Measurements from ENCODE around the gene ARHGAP26. TPM values are rescaled to one million over a fixed set of nuclear protein-coding genes. Genes with fewer than 3 reads are reported as not detected.

ARHGAP26 gene
- total RNA-seq, 1 experiment from 2014 or later = 34.5 TPM

DNA sequence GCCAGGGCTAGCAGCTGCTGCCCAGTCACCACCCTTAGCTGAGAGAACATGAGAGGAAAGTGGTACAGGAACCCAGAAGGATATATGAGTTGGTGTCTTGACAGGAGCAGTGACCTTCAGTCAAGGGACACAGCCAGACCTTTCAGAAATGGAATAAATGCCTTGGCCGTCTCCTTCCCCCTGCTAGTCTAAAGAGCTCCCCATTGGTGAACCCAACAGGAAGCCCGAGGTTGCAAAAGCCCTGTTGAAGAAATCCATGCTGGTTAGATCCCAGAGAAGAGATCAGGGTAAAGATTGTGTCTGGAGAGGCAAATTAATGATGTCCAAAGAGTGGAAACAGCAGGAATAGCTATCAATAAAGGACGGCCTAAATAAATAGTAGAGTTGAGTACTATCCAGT lies 388.9 kb downstream of the ARHGAP26 start:
- intact Hi-C loops (cut with micrococcal nuclease) = no loop called here
- H3K9ac ChIP-seq (ENCODE audit: low read length) = no peak overlapping the region
- H3K9me3 ChIP-seq (ENCODE audit: control insufficient read depth in 1 of 2, insufficient read depth in 1 of 2, low read depth in 1 of 2, low read length in 2 of 2) = no peaks in the 10 kb centered on the region
- H3K79me2 ChIP-seq (ENCODE audit: insufficient read depth, low read length) = no peaks in the 10 kb centered on the region
- DNase-seq (ENCODE audit: low read depth, low spot score) (no peak), ATAC-seq (no peak)
- POLR2A ChIA-PET = no interaction called here
- H3K27ac ChIP-seq (ENCODE audit: low read depth, low read length) = no peak overlapping the region
- H3K9me2 ChIP-seq (ENCODE audit: insufficient read depth) = no peaks in the 10 kb centered on the region
- H3K36me3 ChIP-seq (ENCODE audit: control insufficient read depth in 1 of 2, insufficient read depth in 2 of 2, low read length in 2 of 2) = no peaks in the 10 kb centered on the region
- no peaks in the 10 kb centered on the region for H3K27me3 ChIP-seq (ENCODE audit: insufficient read depth, low read length)
- H2AFZ ChIP-seq (ENCODE audit: low read depth, low read length, poor library complexity, severe bottlenecking) = no peak overlapping the region
- RAD21 ChIA-PET (ENCODE audit: low non-redundant PET in 1 of 2, low total read pairs in 2 of 2, uncharacterized antibody in 2 of 2, unreplicated experiment in 2 of 2) = no interaction called here
- no peaks in the 10 kb centered on the region for H4K20me1 ChIP-seq (ENCODE audit: insufficient read depth)
- no peak overlapping the region for H3K4me3 ChIP-seq (replicated peaks in 1 of 2; ENCODE audit: low read depth in 1 of 2, low read length in 2 of 2)
- CTCF ChIA-PET = no interaction called here
- BruUV-seq (replicated peaks) = no TSS peak
- no peak overlapping the region for H3K4me2 ChIP-seq (ENCODE audit: low read length)
- TF ChIP-seq SRF (IDR thresholded peaks at IDR 0.05; ENCODE audit: low read depth) (no peak), EZH2 (IDR thresholded peaks at IDR 0.05) (no peak), CBX3 (IDR thresholded peaks at IDR 0.05; ENCODE audit: low read depth) (no peak), EZH2phosphoT487 (IDR thresholded peaks at IDR 0.05; ENCODE audit: borderline replicate concordance) (no peak), SIN3A (IDR thresholded peaks at IDR 0.05; ENCODE audit: low read depth) (no peak), ZFX (IDR thresholded peaks at IDR 0.05) (no peak), FOSL1 (IDR thresholded peaks at IDR 0.05; ENCODE audit: low read depth) (no peak), RAD21 (IDR thresholded peaks at IDR 0.05; ENCODE audit: low read depth) (no peak), ZNF274 (IDR thresholded peaks at IDR 0.05; ENCODE audit: low read depth, low read length) (no peak)
- TF ChIP-seq, protein P1, sequence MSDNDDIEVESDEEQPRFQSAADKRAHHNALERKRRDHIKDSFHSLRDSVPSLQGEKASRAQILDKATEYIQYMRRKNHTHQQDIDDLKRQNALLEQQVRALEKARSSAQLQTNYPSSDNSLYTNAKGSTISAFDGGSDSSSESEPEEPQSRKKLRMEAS (IDR thresholded peaks at IDR 0.05) = no peak
- TF ChIP-seq, protein P2, sequence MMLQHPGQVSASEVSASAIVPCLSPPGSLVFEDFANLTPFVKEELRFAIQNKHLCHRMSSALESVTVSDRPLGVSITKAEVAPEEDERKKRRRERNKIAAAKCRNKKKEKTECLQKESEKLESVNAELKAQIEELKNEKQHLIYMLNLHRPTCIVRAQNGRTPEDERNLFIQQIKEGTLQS (IDR thresholded peaks at IDR 0.05) = no peak
- TF ChIP-seq, protein P3, sequence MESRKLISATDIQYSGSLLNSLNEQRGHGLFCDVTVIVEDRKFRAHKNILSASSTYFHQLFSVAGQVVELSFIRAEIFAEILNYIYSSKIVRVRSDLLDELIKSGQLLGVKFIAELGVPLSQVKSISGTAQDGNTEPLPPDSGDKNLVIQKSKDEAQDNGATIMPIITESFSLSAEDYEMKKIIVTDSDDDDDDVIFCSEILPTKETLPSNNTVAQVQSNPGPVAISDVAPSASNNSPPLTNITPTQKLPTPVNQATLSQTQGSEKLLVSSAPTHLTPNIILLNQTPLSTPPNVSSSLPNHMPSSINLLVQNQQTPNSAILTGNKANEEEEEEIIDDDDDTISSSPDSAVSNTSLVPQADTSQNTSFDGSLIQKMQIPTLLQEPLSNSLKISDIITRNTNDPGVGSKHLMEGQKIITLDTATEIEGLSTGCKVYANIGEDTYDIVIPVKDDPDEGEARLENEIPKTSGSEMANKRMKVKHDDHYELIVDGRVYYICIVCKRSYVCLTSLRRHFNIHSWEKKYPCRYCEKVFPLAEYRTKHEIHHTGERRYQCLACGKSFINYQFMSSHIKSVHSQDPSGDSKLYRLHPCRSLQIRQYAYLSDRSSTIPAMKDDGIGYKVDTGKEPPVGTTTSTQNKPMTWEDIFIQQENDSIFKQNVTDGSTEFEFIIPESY (IDR thresholded peaks at IDR 0.05; ENCODE audit: extremely low read depth, insufficient replicate concordance, low read length) = no peak
- peaks cover 3 to 16% of the 10 kb centered on the region in 2 experiments for H3K4me1 ChIP-seq (ENCODE audit: control insufficient read depth in 1 of 2, insufficient read depth in 2 of 2, low read length in 2 of 2)
